K562 (cell line): ENCODE data around the gene BLTP3A. TPM values are rescaled to one million over a fixed set of nuclear protein-coding genes. Genes with fewer than 3 reads are reported as not detected.
"Not testable (repeated sequence)": the region's sequence is repeated elsewhere in the genome, so short reads cannot be mapped to it uniquely, and the experiment has no call there.

Source experiments
- ATAC-seq: fragments of 200-7000 bp; cut with Tn5 transposase; 3 replicates; pipeline ENCODE4 v1.9.1; 2020; ENCODE audit warnings: moderate library complexity
- BruUV-seq: library from RNA; stranded (reverse); fragments of 400-500 nt; replicated peaks from 2 replicates; lab custom pipeline; 2021; lab: Mats Ljungman, UMichigan
- CTCF ChIA-PET: fragments of 300-600 bp; formaldehyde crosslinking; extraction: SDS; loops from one replicate; lab custom pipeline; 2021; ENCODE audit warnings: low intra/inter-chr PET ratio; lab: Yijun Ruan, JAX
- POLR2A ChIA-PET: fragments of 300-600, 350-650 bp; sonication (Branson Sonifier 250); formaldehyde crosslinking; extraction: SDS; loops from one replicate; lab custom pipeline; 2021; ENCODE audit warnings: antibody characterized with exemption, inconsistent platforms; lab: Yijun Ruan, JAX
- DNase-seq, 4 experiments: peaks; one replicate each; pipeline versions ENCODE4 v3.0.0 to v3.0.0-alpha.2; 2011 to 2018; ENCODE audit warnings: low spot score in 3 of 4, mixed read lengths in 3 of 4; ENCODE audit errors: extremely low read depth in 1 of 4
- FAIRE-seq: peaks from 2 replicates; lab custom pipeline; 2011; peaks lifted over from hg19 to GRCh38; lab: Jason Lieb, UNC
- H2AFZ ChIP-seq: 2 replicates; pipeline ENCODE4 v1.6.0; 2011; ENCODE audit warnings: low read depth, low read length, control low read depth, inconsistent platforms
- H3K27ac ChIP-seq: fragments of 200-600 bp; 3 replicates; pipeline ENCODE4 v1.8.0; 2011; ENCODE audit warnings: low read depth, mild to moderate bottlenecking, control low read depth, inconsistent platforms, low read length, moderate library complexity, mixed read lengths; ENCODE audit errors: extremely low read depth
- H3K27me3 ChIP-seq, 2 experiments: fragments of 300-600 bp in 1 of 2; 2 replicates in 1 of 2; 3 replicates in 1 of 2; pipeline versions ENCODE4 v1.6.0 to v1.8.0; 2011; ENCODE audit warnings: inconsistent platforms in 2 of 2, low read length in 2 of 2, mild to moderate bottlenecking in 1 of 2, mixed read lengths in 1 of 2, moderate library complexity in 1 of 2; ENCODE audit not compliant: control insufficient read depth in 2 of 2, insufficient read depth in 2 of 2
- H3K36me3 ChIP-seq: fragments of 300-600 bp; 3 replicates; pipeline ENCODE4 v1.8.0; 2011; ENCODE audit warnings: mild to moderate bottlenecking, low read length, inconsistent platforms; ENCODE audit not compliant: control insufficient read depth, insufficient read depth
- H3K4me1 ChIP-seq, 2 experiments: fragments of 200-600 bp in 1 of 2; replicated peaks in 1 of 2; 2 replicates in 1 of 2; 3 replicates in 1 of 2; pipeline versions ENCODE4 v1.5.1 to v1.8.0; 2011; ENCODE audit warnings: inconsistent platforms in 2 of 2, low read length in 2 of 2, mild to moderate bottlenecking in 1 of 2, mixed read lengths in 1 of 2, moderate library complexity in 1 of 2; ENCODE audit not compliant: control insufficient read depth in 2 of 2, insufficient read depth in 2 of 2
- H3K4me2 ChIP-seq: 2 replicates; pipeline ENCODE4 v1.6.1; 2011; ENCODE audit warnings: low read length, control low read depth, inconsistent platforms, mixed read lengths; ENCODE audit not compliant: insufficient read depth
- H3K4me3 ChIP-seq: fragments of 200-600 bp; sonication (generic), shearing (Covaris generic); 2 replicates; pipeline ENCODE4 v1.5.1; 2016; ENCODE audit warnings: control low read depth, inconsistent platforms
- H3K79me2 ChIP-seq: fragments of 200-600 bp; 3 replicates; pipeline ENCODE4 v1.8.0; 2011; ENCODE audit warnings: low read length, inconsistent platforms; ENCODE audit not compliant: control insufficient read depth, insufficient read depth
- H3K9ac ChIP-seq, 2 experiments: 2 replicates each; pipeline versions ENCODE4 v1.6.0 to v1.6.1; 2011; ENCODE audit warnings: low read depth in 2 of 2, low read length in 2 of 2, control low read depth in 1 of 2, inconsistent platforms in 1 of 2, mild to moderate bottlenecking in 1 of 2, mixed read lengths in 1 of 2; ENCODE audit not compliant: insufficient read depth in 1 of 2
- H3K9me1 ChIP-seq: one replicate; pipeline ENCODE4 v1.6.0; 2011; ENCODE audit warnings: inconsistent platforms, mild to moderate bottlenecking, low read length, moderate library complexity; ENCODE audit not compliant: control insufficient read depth, insufficient read depth
- H3K9me3 ChIP-seq: replicated peaks from 2 replicates; pipeline ENCODE4 v1.5.1; 2011; ENCODE audit warnings: low read depth, low read length, inconsistent platforms; ENCODE audit not compliant: control insufficient read depth, insufficient read depth
- H4K20me1 ChIP-seq: replicated peaks from 2 replicates; pipeline ENCODE4 v1.6.1; 2011; ENCODE audit warnings: low read length, inconsistent platforms, mixed read lengths; ENCODE audit not compliant: control insufficient read depth, insufficient read depth
- ARID1B ChIP-seq: fragments of 450-650 bp; IDR thresholded peaks from 2 replicates; pipeline ENCODE4 v1.6.1; 2016; ENCODE audit warnings: antibody characterized with exemption, mild to moderate bottlenecking, inconsistent platforms
- BHLHE40 ChIP-seq: IDR thresholded peaks from 2 replicates; pipeline ENCODE4 v1.6.1; 2011; ENCODE audit warnings: low read length, improper control_type of control experiment
- C11orf30 ChIP-seq: fragments of 450-650 bp; IDR thresholded peaks from 2 replicates; pipeline ENCODE4 v1.6.1; 2016; ENCODE audit warnings: low read depth, mild to moderate bottlenecking
- MAFF ChIP-seq: IDR thresholded peaks from 2 replicates; pipeline ENCODE4 v1.6.1; 2012; ENCODE audit warnings: low read length, improper control_type of control experiment
- MAFG ChIP-seq: fragments of 450-650 bp; conservative IDR thresholded peaks from 2 replicates; pipeline ENCODE4 v1.6.1; 2016; ENCODE audit warnings: missing genetic modification characterization, missing compliant biosample characterization
- ZNF316 ChIP-seq: fragments of 450-650 bp; IDR thresholded peaks from 2 replicates; pipeline ENCODE4 v1.6.1; 2016
- ZNF384 ChIP-seq: IDR thresholded peaks from 2 replicates; pipeline ENCODE4 v1.6.1; 2012; ENCODE audit warnings: low read depth, low read length, improper control_type of control experiment
- WGBS: fragments of 100-300 bp; shearing (Covaris generic); methylation state at CpG from one replicate; pipeline ENCODE4 v1.1.6; 2016; ENCODE audit warnings: low coverage, mixed read lengths; ENCODE audit not compliant: insufficient coverage; ENCODE audit errors: missing lambda C conversion rate; 5-methylcytosine and 5-hydroxymethylcytosine counted together
- in situ Hi-C: fragments of 300-500 bp; cut with MboI; formaldehyde crosslinking; loops from 4 replicates; pipeline ENCODE4 v1.15.0; 2018; ENCODE audit warnings: inconsistent platforms, mixed read lengths
- intact Hi-C: fragments of 100-400 bp; cut with micrococcal nuclease; formaldehyde crosslinking; loops from 2 replicates; pipeline ENCODE4 v1.14.2; 2022
- polyA plus RNA-seq, 8 experiments: library from polyadenylated mRNA; depleted of rRNA in 4 of 8; stranded (reverse) in 5 of 8; unstranded in 3 of 8; fragments of >200 nt; fragmentation: Nextera tagmentation in 2 of 8; fragmentation: Illumina TruSeq in 1 of 8; extraction: Ambion mirVana in 2 of 8; extraction: Trizol in 1 of 8; gene quantifications; 2 replicates each; pipeline versions ENCODE4 v1.2.1 to v1.2.3, GENCODE V29; 2011 to 2014; ENCODE audit warnings: inconsistent platforms in 1 of 8, missing spikeins in 1 of 8
- total RNA-seq, 7 experiments: library from RNA; depleted of rRNA in 6 of 7; stranded (reverse); fragments of >200 nt in 6 of 7; fragmentation: Illumina TruSeq in 2 of 7; extraction: Trizol in 2 of 7; gene quantifications; 2 replicates each; pipeline versions ENCODE4 v1.2.1 to v1.2.3, GENCODE V29; 2011 to 2021; ENCODE audit warnings: low replicate concordance in 1 of 7

BLTP3A gene
- total and polyA plus RNA-seq, 9 of the 15 experiments (the other 6 are each of a cell fraction or from before 2014, with no cell fraction given), result 7.5 to 34.6 (median 15.5) TPM

DNA sequence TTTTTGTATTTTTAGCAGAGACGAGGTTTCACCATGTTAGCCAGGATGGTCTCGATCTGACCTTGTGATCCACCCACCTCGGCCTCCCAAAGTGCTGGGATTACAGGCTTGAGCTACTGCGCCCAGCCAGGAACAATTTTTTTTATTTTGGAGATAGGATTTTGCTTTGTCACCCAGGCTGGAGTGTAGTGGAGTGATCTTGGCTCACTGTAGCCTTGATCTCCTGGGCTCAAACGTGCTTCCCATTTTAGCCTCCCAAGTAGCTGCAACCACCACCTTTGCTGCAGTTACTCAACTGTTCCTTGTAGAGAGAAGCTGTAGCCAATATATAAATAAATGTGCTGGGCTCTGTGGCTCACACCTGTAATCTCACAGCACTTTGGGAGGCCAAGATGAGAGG lies 30.2 kb upstream of the BLTP3A start:
- H3K4me3 ChIP-seq, H3K9me3 ChIP-seq, H4K20me1 ChIP-seq, CTCF ChIA-PET, H3K9me1 ChIP-seq, BruUV-seq, H3K27me3 ChIP-seq, ATAC-seq, H2AFZ ChIP-seq, intact Hi-C loops, DNase-seq, in situ Hi-C loops, FAIRE-seq: not testable (repeated sequence)
- H3K4me2 ChIP-seq, result peak overlapping the region; percentile 26; the same call in 1 of the 2 replicates
- peak overlapping the region; percentile 44; the same call in 2 of the 3 replicates for H3K27ac ChIP-seq
- H3K4me1 ChIP-seq, result peaks cover 3 to 13% of the 10 kb centered on the region in 2 experiments; a peak in 4 of 5 replicates
- POLR2A ChIA-PET, result interaction anchor here (0.5 to 3.2 kb wide), 5 partner anchors 10 to 111 kb away, joined by 3 to 17 read pairs (median 3); partner anchors contain the start of gene BLTP3A
- H3K36me3 ChIP-seq, result peaks cover 72% of the 10 kb centered on the region
- 65% methylated on average over 5 of the region's 5 CpGs for WGBS
- H3K79me2 ChIP-seq, result peaks cover 61% of the 10 kb centered on the region
- TF ChIP-seq ZNF384 (peak; percentile 15; the same call in 1 of the 2 replicates), MAFF (peak; percentile 22; the same call in 1 of the 2 replicates), ZNF316 (0 out of 2 replicates have a peak, but pooled peaks have one; percentile 31), ARID1B (0 out of 2 replicates have a peak, but pooled peaks have one; percentile 25), C11orf30 (peak; percentile 66), BHLHE40 (peak; percentile 9; the same call in 1 of the 2 replicates), MAFG (peak; percentile 77)
- H3K9ac ChIP-seq, result peak overlapping the region in 1 of 2 experiments; percentile 27; a peak in 1 of 4 replicates
